HepG2 (cell line): ENCODE results near the gene ACSF3. TPM values are rescaled to one million over a fixed set of nuclear protein-coding genes. Genes with fewer than 3 reads are reported as not detected.

Source experiments
- ARNT2 ChIP-seq: sonication (generic); formaldehyde crosslinking; IDR thresholded peaks from 2 replicates; pipeline ENCODE4 v1.8.0; 2022; ENCODE audit warnings: mild to moderate bottlenecking, low read depth, missing genetic modification reagents, moderate library complexity
- DNMT3B ChIP-seq: conservative IDR thresholded peaks from 2 replicates; pipeline ENCODE4 v1.6.1; 2016; ENCODE audit warnings: missing biosample characterization, control low read depth
- DRAP1 ChIP-seq: IDR thresholded peaks from 2 replicates; pipeline ENCODE4 v1.6.1; 2016; ENCODE audit warnings: missing genetic modification reagents, missing compliant biosample characterization
- ERF ChIP-seq: IDR thresholded peaks from 2 replicates; pipeline ENCODE4 v1.6.1; 2018; ENCODE audit warnings: missing biosample characterization, missing genetic modification reagents
- IKZF4 ChIP-seq: sonication (generic); formaldehyde crosslinking; IDR thresholded peaks from 2 replicates; pipeline ENCODE4 v1.5.1; 2020; ENCODE audit warnings: borderline replicate concordance, mild to moderate bottlenecking, low read depth, missing genetic modification reagents; ENCODE audit errors: not compliant biosample characterization
- NFKBIZ ChIP-seq: IDR thresholded peaks from 2 replicates; pipeline ENCODE4 v1.6.1; 2018; ENCODE audit warnings: missing genetic modification reagents, missing compliant biosample characterization
- PHF8 ChIP-seq: sonication (generic); formaldehyde crosslinking; IDR thresholded peaks from 2 replicates; pipeline ENCODE4 v1.5.0; 2020; ENCODE audit warnings: missing genetic modification reagents
- RORA ChIP-seq: sonication (generic); formaldehyde crosslinking; IDR thresholded peaks from 2 replicates; pipeline ENCODE4 v1.5.0; 2020; ENCODE audit warnings: mild to moderate bottlenecking, missing genetic modification reagents, moderate library complexity
- SYNCRIP ChIP-seq: fragments of 200-400 bp; formaldehyde crosslinking; IDR thresholded peaks from 2 replicates; pipeline ENCODE4 v1.6.1; 2018; ENCODE audit warnings: mild to moderate bottlenecking, low read depth, low read length; ENCODE audit not compliant: insufficient read depth
- ZMYM3 ChIP-seq: sonication (generic); formaldehyde crosslinking; IDR thresholded peaks from 2 replicates; pipeline ENCODE4 v1.5.1; 2020; ENCODE audit warnings: mild to moderate bottlenecking, missing genetic modification reagents
- ZNF121 ChIP-seq: sonication (generic); formaldehyde crosslinking; IDR thresholded peaks from 2 replicates; pipeline ENCODE4 v1.5.0; 2020; ENCODE audit warnings: mild to moderate bottlenecking, missing genetic modification reagents
- ZNF207 ChIP-seq: fragments of 450-650 bp; IDR thresholded peaks from 2 replicates; pipeline ENCODE4 v1.6.1; 2016; ENCODE audit warnings: antibody characterized with exemption, borderline replicate concordance
- ZNF512 ChIP-seq: sonication (generic); formaldehyde crosslinking; IDR thresholded peaks from 2 replicates; pipeline ENCODE4 v1.4.0; 2020; ENCODE audit warnings: mild to moderate bottlenecking, missing genetic modification reagents
- ZNF558 ChIP-seq: sonication (generic); formaldehyde crosslinking; IDR thresholded peaks from 2 replicates; pipeline ENCODE4 v1.9.0; 2022; ENCODE audit warnings: mild to moderate bottlenecking, missing genetic modification reagents, borderline replicate concordance
- ZNF724P ChIP-seq: sonication (generic); formaldehyde crosslinking; IDR thresholded peaks from 2 replicates; pipeline ENCODE4 v1.8.0; 2022; ENCODE audit warnings: missing genetic modification reagents, borderline replicate concordance
- ZNF746 ChIP-seq: sonication (generic); formaldehyde crosslinking; IDR thresholded peaks from 2 replicates; pipeline ENCODE4 v1.8.0; 2022; ENCODE audit warnings: mild to moderate bottlenecking, missing genetic modification reagents
- polyA plus RNA-seq, 8 experiments: library from polyadenylated mRNA; depleted of rRNA in 3 of 8; stranded (reverse) in 7 of 8; unstranded in 1 of 8; fragments of >200 nt; fragmentation: Illumina TruSeq in 4 of 8; extraction: Trizol in 4 of 8; gene quantifications; 2 replicates each; pipeline versions ENCODE4 v1.2.1 to v1.2.3, GENCODE V29; 2011 to 2016; ENCODE audit warnings: low read depth in 4 of 8, missing spikeins in 1 of 8, mixed read lengths in 1 of 8; ENCODE audit not compliant: insufficient read depth in 1 of 8
- total RNA-seq, 5 experiments: library from RNA; depleted of rRNA; stranded (reverse); fragments of >200 nt; fragmentation: Illumina TruSeq; extraction: Trizol; gene quantifications; 2 replicates each; pipeline ENCODE4 v1.2.3, GENCODE V29; 2016; ENCODE audit warnings: low read depth in 1 of 5
- TF ChIP-seq, protein P1 (sequence below): sonication (generic); formaldehyde crosslinking; IDR thresholded peaks from 2 replicates; pipeline ENCODE4 v1.4.0; 2020; ENCODE audit warnings: mild to moderate bottlenecking, missing genetic modification reagents
- TF ChIP-seq, protein P2 (sequence below): sonication (generic); formaldehyde crosslinking; IDR thresholded peaks from 2 replicates; pipeline ENCODE4 v1.5.0; 2020; ENCODE audit warnings: missing genetic modification reagents, mild to moderate bottlenecking, borderline replicate concordance
- TF ChIP-seq, protein P3 (sequence below): sonication (generic); formaldehyde crosslinking; IDR thresholded peaks from 2 replicates; pipeline ENCODE4 v1.5.1; 2020; ENCODE audit warnings: mild to moderate bottlenecking, missing genetic modification reagents, moderate library complexity

ACSF3 gene
- total and polyA plus RNA-seq, 2 of the 13 experiments (the other 11 are each of a cell fraction or from before 2014, with no cell fraction given) = 14.9 to 30.6 TPM

DNA sequence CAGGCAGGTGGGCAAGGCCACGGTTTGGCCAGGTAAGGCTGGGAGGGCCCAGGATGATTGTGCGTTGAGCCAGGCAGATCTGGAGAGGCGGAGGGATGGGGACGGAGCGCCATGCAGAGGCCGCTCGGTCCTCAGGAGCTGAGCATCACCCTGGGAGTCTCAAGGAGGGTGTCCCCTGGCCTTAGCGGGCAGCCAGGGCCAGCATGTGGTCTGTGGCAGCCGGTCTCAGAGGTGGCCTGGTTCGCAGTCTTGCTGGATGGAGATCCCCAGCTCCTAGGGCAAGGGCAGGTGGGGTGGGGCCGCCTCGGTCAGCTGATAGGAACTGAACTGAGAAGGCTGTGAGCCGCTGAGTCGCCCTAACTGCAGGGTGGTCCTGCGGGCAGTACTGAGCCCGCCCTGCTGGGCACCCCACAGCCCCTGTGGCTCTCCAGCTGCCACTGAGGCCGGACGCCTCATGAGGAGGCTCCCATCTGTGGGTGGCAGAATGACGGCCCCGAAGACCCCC lies 66.2 kb downstream of the ACSF3 start (continued):
- TF ChIP-seq, protein P1, sequence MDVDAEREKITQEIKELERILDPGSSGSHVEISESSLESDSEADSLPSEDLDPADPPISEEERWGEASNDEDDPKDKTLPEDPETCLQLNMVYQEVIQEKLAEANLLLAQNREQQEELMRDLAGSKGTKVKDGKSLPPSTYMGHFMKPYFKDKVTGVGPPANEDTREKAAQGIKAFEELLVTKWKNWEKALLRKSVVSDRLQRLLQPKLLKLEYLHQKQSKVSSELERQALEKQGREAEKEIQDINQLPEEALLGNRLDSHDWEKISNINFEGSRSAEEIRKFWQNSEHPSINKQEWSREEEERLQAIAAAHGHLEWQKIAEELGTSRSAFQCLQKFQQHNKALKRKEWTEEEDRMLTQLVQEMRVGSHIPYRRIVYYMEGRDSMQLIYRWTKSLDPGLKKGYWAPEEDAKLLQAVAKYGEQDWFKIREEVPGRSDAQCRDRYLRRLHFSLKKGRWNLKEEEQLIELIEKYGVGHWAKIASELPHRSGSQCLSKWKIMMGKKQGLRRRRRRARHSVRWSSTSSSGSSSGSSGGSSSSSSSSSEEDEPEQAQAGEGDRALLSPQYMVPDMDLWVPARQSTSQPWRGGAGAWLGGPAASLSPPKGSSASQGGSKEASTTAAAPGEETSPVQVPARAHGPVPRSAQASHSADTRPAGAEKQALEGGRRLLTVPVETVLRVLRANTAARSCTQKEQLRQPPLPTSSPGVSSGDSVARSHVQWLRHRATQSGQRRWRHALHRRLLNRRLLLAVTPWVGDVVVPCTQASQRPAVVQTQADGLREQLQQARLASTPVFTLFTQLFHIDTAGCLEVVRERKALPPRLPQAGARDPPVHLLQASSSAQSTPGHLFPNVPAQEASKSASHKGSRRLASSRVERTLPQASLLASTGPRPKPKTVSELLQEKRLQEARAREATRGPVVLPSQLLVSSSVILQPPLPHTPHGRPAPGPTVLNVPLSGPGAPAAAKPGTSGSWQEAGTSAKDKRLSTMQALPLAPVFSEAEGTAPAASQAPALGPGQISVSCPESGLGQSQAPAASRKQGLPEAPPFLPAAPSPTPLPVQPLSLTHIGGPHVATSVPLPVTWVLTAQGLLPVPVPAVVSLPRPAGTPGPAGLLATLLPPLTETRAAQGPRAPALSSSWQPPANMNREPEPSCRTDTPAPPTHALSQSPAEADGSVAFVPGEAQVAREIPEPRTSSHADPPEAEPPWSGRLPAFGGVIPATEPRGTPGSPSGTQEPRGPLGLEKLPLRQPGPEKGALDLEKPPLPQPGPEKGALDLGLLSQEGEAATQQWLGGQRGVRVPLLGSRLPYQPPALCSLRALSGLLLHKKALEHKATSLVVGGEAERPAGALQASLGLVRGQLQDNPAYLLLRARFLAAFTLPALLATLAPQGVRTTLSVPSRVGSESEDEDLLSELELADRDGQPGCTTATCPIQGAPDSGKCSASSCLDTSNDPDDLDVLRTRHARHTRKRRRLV (CRISPR knock-in tag) = no peak
- TF ChIP-seq SYNCRIP (no peak), ZNF558 (CRISPR knock-in tag) (no peak), ZMYM3 (CRISPR knock-in tag) (peak; percentile 37; the same call in 1 of the 2 replicates), IKZF4 (CRISPR knock-in tag) (peak; percentile 14), ARNT2 (CRISPR knock-in tag) (0 out of 2 replicates have a peak, but pooled peaks have one; percentile 7), NFKBIZ (CRISPR knock-in tag) (0 out of 2 replicates have a peak, but pooled peaks have one; percentile 9), DNMT3B (CRISPR knock-in tag) (no peak), DRAP1 (no peak), ZNF724P (CRISPR knock-in tag) (0 out of 2 replicates have a peak, but pooled peaks have one; percentile 13), ZNF746 (no peak), RORA (no peak), ZNF512 (CRISPR knock-in tag) (no peak), ZNF121 (no peak), ZNF207 (no peak), PHF8 (CRISPR knock-in tag) (0 out of 2 replicates have a peak, but pooled peaks have one; percentile 17), ERF (CRISPR knock-in tag) (no peak)
- TF ChIP-seq, protein P2, sequence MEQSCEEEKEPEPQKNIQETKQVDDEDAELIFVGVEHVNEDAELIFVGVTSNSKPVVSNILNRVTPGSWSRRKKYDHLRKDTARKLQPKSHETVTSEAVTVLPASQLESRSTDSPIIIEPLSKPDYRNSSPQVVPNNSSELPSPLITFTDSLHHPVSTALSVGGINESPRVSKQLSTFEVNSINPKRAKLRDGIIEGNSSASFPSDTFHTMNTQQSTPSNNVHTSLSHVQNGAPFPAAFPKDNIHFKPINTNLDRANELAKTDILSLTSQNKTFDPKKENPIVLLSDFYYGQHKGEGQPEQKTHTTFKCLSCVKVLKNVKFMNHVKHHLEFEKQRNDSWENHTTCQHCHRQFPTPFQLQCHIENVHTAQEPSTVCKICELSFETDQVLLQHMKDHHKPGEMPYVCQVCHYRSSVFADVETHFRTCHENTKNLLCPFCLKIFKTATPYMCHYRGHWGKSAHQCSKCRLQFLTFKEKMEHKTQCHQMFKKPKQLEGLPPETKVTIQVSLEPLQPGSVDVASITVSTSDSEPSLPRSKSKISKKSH (CRISPR knock-in tag) = peak; percentile 12; the same call in 1 of the 2 replicates
- TF ChIP-seq, protein P3, sequence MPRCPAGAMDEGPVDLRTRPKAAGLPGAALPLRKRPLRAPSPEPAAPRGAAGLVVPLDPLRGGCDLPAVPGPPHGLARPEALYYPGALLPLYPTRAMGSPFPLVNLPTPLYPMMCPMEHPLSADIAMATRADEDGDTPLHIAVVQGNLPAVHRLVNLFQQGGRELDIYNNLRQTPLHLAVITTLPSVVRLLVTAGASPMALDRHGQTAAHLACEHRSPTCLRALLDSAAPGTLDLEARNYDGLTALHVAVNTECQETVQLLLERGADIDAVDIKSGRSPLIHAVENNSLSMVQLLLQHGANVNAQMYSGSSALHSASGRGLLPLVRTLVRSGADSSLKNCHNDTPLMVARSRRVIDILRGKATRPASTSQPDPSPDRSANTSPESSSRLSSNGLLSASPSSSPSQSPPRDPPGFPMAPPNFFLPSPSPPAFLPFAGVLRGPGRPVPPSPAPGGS (CRISPR knock-in tag) = peak; percentile 86
